Esophagus mucosa (tissue), 1 donor: ENCODE measurements around the gene SI. TPM values are rescaled to one million over a fixed set of nuclear protein-coding genes. Genes with fewer than 3 reads are reported as not detected.
"Not testable (repeated sequence)": the region's sequence is repeated elsewhere in the genome, so short reads cannot be mapped to it uniquely, and the experiment has no call there.

Source experiments
- ATAC-seq: fragments of 200-7000 bp; cut with Tn5 transposase; one replicate; pipeline ENCODE4 v1.9.1; 2020
- total RNA-seq: library from RNA; stranded (reverse); gene quantifications from one replicate; pipeline ENCODE4 v1.2.4, GENCODE V29; 2023
- donor health status: DM: yes; HTN: yes; CAD: no.

The SI gene
- not detected for total RNA-seq

GRCh38 chr3:165078293-165078692 is at the start of gene SI:
Gene SI (minus strand): TSS chr3:165078496. CDS start chr3:165076012, 2,484 bp downstream.
- no peak for ATAC-seq

DNA sequence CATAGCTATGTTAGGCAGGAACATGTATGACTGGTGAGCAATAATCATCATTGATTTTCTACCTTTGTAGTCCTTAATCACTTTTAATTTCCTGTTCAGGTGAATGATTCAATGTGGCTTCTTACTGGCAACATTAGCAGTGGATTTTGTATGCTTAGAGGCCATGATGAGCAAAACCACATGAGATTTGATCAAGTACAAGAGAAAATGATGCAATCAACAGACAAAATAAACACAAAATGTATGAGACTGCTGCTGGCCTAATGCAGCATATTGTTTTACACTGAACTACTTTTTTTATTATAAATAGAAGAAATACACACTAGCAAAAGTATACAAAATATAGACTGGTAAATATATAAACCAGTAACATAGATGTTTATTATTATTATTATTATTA is 47.5 kb upstream of the SI start:
- ATAC-seq, result no peak

DNA sequence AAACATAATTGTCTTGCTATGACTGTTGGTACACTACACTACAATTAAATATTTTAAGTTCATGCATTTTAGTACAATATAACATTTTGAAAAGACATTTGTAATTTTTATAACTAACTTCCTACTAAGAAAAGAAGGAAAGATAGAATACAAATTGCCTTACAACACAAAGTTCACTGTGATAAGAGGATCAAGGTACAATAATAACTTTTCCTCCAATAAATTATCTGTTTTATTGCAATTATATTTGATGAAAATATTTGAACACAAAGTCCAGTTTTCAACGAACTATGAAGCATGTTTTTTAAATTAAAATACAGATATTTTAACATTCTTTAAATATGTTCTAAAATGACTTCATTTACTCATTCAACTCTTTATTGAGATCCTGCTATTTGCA is 33.1 kb upstream of the SI start:
- ATAC-seq, result no peak

- ATAC-seq, result no peak
Measured at GRCh38 chr3:165103616-165104015, 25.3 kb upstream of the SI start.

GRCh38 chr3:165082650-165083049 is 4.4 kb upstream of the SI start:
- ATAC-seq, result no peak

GRCh38 chr3:165081183-165081582 is 2.9 kb upstream of the SI start:
- ATAC-seq, result no peak

DNA sequence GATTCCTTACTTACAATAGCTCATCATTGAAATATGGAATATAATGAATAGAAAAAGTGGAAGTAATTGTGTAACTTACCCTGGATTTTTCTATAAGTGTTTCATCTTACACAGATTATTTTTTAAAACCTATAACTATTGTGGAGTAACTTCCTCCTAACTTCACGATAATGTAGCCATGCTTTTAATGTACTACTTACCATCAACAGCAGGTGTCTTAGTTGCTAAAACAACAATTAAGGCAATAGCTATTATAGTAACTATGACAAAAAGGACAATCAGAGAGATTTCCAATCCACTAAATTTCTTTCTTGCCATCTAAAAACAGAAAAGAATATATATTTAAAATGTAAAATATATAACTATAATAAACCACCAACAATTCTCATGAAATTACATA is 2.6 kb downstream of the SI start:
- no peak for ATAC-seq

DNA sequence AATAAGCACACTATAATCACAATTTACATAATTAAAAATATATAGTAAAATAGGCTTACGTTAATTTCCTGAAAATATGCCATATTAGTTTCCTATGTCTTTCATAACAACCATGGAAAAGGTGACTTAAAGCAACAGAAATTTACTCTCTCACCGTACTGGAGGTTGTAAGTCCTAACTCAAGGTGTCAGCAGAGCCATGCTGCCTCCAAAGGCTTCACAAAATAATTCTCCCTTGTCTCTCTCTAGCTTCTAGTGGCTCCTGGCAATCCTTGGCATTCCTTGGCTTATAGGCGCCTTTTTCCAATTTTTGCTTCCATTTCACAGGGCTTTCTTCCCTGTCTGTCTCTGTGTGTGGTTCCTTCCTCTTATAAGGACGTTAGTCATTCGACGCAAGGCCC is 7.6 kb downstream of the SI start:
- ATAC-seq, result no peak

DNA sequence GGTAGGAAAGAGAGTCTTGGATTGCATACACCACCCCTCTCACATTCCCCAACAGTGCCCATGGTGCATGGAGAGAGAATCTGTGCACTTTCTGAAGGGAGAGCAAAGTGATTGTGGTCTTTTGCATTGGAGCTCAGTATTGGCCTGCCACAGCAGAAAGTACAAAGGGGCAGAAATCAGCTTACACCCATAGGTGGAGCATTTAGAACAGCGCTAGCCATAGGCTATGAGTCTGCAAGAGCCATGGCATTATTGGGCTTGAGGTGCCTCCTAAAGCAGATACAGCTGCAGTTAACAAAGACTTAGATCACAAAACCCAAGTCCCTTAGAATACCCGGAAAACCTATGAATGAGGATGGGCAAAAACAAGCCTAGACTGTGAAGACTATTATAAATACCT is 21.8 kb downstream of the SI start:
- ATAC-seq, result no peak

- no peak for ATAC-seq
Measured at GRCh38 chr3:165040186-165040585, 38.1 kb downstream of the SI start.

DNA sequence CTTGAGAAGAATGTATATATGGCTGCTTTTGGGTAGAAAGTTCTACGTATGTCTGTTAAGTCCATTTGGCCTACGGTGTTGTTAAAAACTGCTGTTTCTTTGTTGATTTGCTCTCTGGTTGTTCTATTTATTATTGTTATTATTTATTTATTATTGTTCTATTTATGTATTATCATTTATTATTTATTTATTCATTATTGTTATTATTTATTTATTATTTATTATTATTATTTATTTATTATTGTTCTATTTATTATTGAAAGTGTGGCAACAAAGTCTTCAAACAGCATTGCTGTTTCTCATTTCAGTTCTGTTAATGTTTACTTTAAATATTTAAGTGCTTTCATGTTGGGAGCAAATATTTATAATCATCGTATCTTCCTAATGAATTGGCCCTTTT is 66.7 kb downstream of the SI start:
- ATAC-seq, result no peak

DNA sequence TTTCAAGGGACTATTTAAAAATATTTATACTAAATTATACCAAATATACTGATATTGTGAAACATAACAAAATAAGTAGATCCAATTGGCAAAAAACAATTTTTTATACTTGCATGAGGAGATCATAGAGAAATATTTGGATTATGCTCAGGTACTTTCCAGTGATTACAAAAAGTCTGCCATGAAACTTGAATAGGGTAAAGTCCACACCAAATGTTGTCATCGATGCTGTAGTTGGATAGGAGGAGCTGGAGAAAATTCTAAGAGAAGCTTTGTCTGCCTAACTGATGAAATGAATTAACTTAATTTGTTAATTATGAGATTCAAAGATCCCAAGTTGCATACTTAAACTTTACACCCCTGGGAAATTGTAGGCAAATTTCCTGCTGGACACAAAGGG is 93.3 kb downstream of the SI start:
- ATAC-seq, result no peak

- ATAC-seq, result no peak
Measured at GRCh38 chr3:164962610-164963009, 115.7 kb downstream of the SI start.

GRCh38 chr3:164952966-164953365 is 125.3 kb downstream of the SI start:
- no peak for ATAC-seq

DNA sequence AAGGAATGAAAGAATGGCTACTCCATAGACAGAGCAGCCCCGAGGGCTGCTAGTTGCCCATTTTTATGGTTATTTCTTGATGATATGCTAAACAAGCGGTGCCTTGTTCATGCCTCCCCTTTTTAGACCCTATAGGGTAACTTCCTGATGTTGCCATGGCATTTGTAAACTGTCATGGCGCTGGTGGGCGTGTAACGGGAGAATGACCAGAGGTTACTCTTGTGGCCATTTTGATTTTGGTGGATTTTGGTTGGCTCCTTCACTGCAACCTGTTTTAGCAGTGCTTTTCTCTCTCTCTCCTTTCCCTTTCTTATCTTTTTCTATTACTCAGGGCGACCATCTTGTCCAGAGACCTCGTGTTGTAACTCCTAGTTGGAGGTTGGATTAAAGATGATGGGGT is 126.9 kb downstream of the SI start:
- not testable (repeated sequence) for ATAC-seq

- no peak for ATAC-seq
Measured at GRCh38 chr3:164940745-164941144, 137.6 kb downstream of the SI start.

- no peak for ATAC-seq
Measured at GRCh38 chr3:164929642-164930041, 148.7 kb downstream of the SI start.

Other genes starting within 250 kb of the SI start
- gene SLITRK3, start 117.9 kb upstream of the SI start, total RNA-seq, result 0.16 TPM